HepG2 (cell line): ENCODE measurements around the gene DCTN3. TPM values are rescaled to one million over a fixed set of nuclear protein-coding genes. Genes with fewer than 3 reads are reported as not detected.

Experiments used
- ARNT2 ChIP-seq: sonication (generic); formaldehyde crosslinking; IDR thresholded peaks from 2 replicates; pipeline ENCODE4 v1.8.0; 2022; ENCODE audit warnings: mild to moderate bottlenecking, low read depth, missing genetic modification reagents, moderate library complexity
- BRD4 ChIP-seq: sonication (generic); formaldehyde crosslinking; IDR thresholded peaks from 2 replicates; pipeline ENCODE4 v1.4.0; 2020; ENCODE audit warnings: missing genetic modification reagents
- EP300 ChIP-seq, 3 experiments: sonication (generic) in 1 of 3; formaldehyde crosslinking in 1 of 3; IDR thresholded peaks; 2 replicates each; pipeline versions ENCODE4 v1.5.1 to v1.6.1; 2011 to 2020; ENCODE audit warnings: low read depth in 2 of 3, low read length in 2 of 3, borderline replicate concordance in 1 of 3, improper control_type of control experiment in 1 of 3, mild to moderate bottlenecking in 1 of 3, missing genetic modification reagents in 1 of 3, moderate library complexity in 1 of 3
- FLYWCH1 ChIP-seq: sonication (generic); formaldehyde crosslinking; IDR thresholded peaks from 2 replicates; pipeline ENCODE4 v1.8.1; 2023; ENCODE audit warnings: mild to moderate bottlenecking, missing genetic modification reagents
- GATAD2A ChIP-seq: IDR thresholded peaks from 2 replicates; pipeline ENCODE4 v1.6.1; 2016
- SP2 ChIP-seq: sonication (generic); formaldehyde crosslinking; IDR thresholded peaks from 2 replicates; pipeline ENCODE4 v1.5.1; 2020; ENCODE audit warnings: mild to moderate bottlenecking, missing genetic modification reagents
- ZNF136 ChIP-seq: sonication (generic); formaldehyde crosslinking; IDR thresholded peaks from 2 replicates; pipeline ENCODE4 v1.8.1; 2022; ENCODE audit warnings: low read depth, mild to moderate bottlenecking, moderate library complexity, missing genetic modification reagents
- ZNF331 ChIP-seq: sonication (generic); formaldehyde crosslinking; IDR thresholded peaks from 2 replicates; pipeline ENCODE4 v1.4.0; 2020; ENCODE audit warnings: missing genetic modification reagents
- ZNF354B ChIP-seq: sonication (generic); formaldehyde crosslinking; IDR thresholded peaks from 2 replicates; pipeline ENCODE4 v1.8.0; 2022; ENCODE audit warnings: mild to moderate bottlenecking, missing genetic modification reagents
- ZNF44 ChIP-seq: sonication (generic); formaldehyde crosslinking; IDR thresholded peaks from 2 replicates; pipeline ENCODE4 v1.5.1; 2020; ENCODE audit warnings: mild to moderate bottlenecking, missing genetic modification reagents
- ZNF446 ChIP-seq: sonication (generic); formaldehyde crosslinking; IDR thresholded peaks from 2 replicates; pipeline ENCODE4 v1.5.0; 2020; ENCODE audit warnings: mild to moderate bottlenecking, missing genetic modification reagents
- ZNF510 ChIP-seq: sonication (generic); formaldehyde crosslinking; IDR thresholded peaks from 2 replicates; pipeline ENCODE4 v1.4.0; 2020; ENCODE audit warnings: low read depth, mild to moderate bottlenecking, missing genetic modification reagents
- ZNF576 ChIP-seq: sonication (generic); formaldehyde crosslinking; IDR thresholded peaks from 2 replicates; pipeline ENCODE4 v1.4.0; 2020; ENCODE audit warnings: mild to moderate bottlenecking, missing genetic modification reagents
- ZNF629 ChIP-seq: sonication (generic); formaldehyde crosslinking; conservative IDR thresholded peaks from 2 replicates; pipeline ENCODE4 v1.5.0; 2020; ENCODE audit warnings: missing genetic modification reagents
- ZNF646 ChIP-seq: sonication (generic); formaldehyde crosslinking; IDR thresholded peaks from 2 replicates; pipeline ENCODE4 v1.9.0; 2021; ENCODE audit warnings: mild to moderate bottlenecking, missing genetic modification reagents
- ZNF670 ChIP-seq: sonication (generic); formaldehyde crosslinking; IDR thresholded peaks from 2 replicates; pipeline ENCODE4 v1.8.0; 2022; ENCODE audit warnings: mild to moderate bottlenecking, missing genetic modification reagents, borderline replicate concordance
- ZNF790 ChIP-seq: sonication (generic); formaldehyde crosslinking; IDR thresholded peaks from 2 replicates; pipeline ENCODE4 v1.8.0; 2022; ENCODE audit warnings: missing genetic modification reagents, mild to moderate bottlenecking, borderline replicate concordance
- polyA plus RNA-seq, 8 experiments: library from polyadenylated mRNA; depleted of rRNA in 3 of 8; stranded (reverse) in 7 of 8; unstranded in 1 of 8; fragments of >200 nt; fragmentation: Illumina TruSeq in 4 of 8; extraction: Trizol in 4 of 8; gene quantifications; 2 replicates each; pipeline versions ENCODE4 v1.2.1 to v1.2.3, GENCODE V29; 2011 to 2016; ENCODE audit warnings: low read depth in 4 of 8, missing spikeins in 1 of 8, mixed read lengths in 1 of 8; ENCODE audit not compliant: insufficient read depth in 1 of 8
- total RNA-seq, 5 experiments: library from RNA; depleted of rRNA; stranded (reverse); fragments of >200 nt; fragmentation: Illumina TruSeq; extraction: Trizol; gene quantifications; 2 replicates each; pipeline ENCODE4 v1.2.3, GENCODE V29; 2016; ENCODE audit warnings: low read depth in 1 of 5

The DCTN3 gene
- total and polyA plus RNA-seq, 2 of the 13 experiments (the other 11 are each of a cell fraction or from before 2014, with no cell fraction given), result 27.4 to 34.5 TPM

DNA sequence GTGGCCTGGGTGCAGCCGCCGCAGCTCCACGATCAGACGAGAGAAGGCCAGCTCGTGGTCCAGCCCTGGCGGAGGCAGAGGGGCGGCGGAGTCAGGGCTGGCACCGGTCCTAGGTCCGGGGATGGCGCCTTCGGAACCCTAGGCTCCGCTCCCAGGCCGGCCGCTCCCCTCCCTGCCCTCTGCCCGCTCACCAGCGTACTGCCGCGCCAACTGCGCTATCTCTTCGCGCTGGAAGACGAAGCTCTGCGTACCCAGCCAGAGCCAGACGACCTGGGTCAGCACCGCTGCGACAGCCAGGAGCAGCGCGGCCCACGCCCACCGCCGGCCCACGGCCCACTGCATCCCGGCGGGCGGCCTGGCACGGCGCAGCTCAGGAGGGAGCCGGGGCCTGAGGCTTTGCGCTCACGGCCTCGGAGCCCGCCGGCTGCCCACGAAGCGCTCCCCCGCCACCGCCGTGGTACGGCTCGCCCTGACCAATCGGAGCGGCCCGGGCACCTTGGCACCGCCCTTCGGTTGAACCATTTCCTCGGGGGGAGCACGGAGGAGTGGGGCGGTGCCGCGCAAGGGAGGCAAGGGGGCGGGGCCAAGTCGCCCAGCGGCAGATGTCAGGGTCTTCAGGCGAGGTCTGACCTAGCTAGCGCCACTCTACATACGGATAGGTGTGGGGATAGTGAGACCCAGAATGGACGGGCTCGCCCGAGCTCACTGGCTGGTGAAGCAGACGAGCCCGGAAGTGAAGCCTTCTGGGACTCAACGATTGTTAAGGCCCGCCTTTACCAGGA is 17.3 kb upstream of the DCTN3 start, which contains the start of gene SIGMAR1 (continued):
- TF ChIP-seq ZNF646 (CRISPR knock-in tag) (no peak), ZNF576 (CRISPR knock-in tag) (no peak), ZNF44 (0 out of 2 replicates have a peak, but pooled peaks have one; percentile 70), ZNF510 (CRISPR knock-in tag) (peak; percentile 45; the same call in 1 of the 2 replicates), ZNF790 (CRISPR knock-in tag) (no peak; the same call in 1 of the 2 replicates), ZNF670 (peak; percentile 84; the same call in 1 of the 2 replicates), ZNF629 (CRISPR knock-in tag) (0 out of 2 replicates have a peak, but pooled peaks have one; percentile 9), EP300 (IDR thresholded peaks at IDR 0.05; ENCODE audit: low read depth in 2 of 2, low read length in 2 of 2) (no peak), EP300 (CRISPR knock-in tag; IDR thresholded peaks at IDR 0.05; ENCODE audit: borderline replicate concordance) (no peak), ARNT2 (CRISPR knock-in tag) (peak; percentile 84), ZNF331 (CRISPR knock-in tag) (peak; percentile 18; the same call in 1 of the 2 replicates), ZNF446 (peak; percentile 95; the same call in 1 of the 2 replicates), SP2 (peak; percentile 81), ZNF136 (CRISPR knock-in tag) (no peak; the same call in 1 of the 2 replicates), GATAD2A (CRISPR knock-in tag) (0 out of 2 replicates have a peak, but pooled peaks have one; percentile 45), BRD4 (peak; percentile 32; the same call in 1 of the 2 replicates), ZNF354B (CRISPR knock-in tag) (peak; percentile 65; the same call in 1 of the 2 replicates), FLYWCH1 (no peak)
